Sigmoid colon (tissue), 7 donors: ENCODE measurements around the gene KRTAP16-1. TPM values are rescaled to one million over a fixed set of nuclear protein-coding genes. Genes with fewer than 3 reads are reported as not detected.

Source experiments
- DNase-seq: peaks from one replicate; pipeline ENCODE4 v3.0.0-alpha.2; 2019
- H3K27ac ChIP-seq, 4 donors: fragments of 200-600 bp; sonication (generic); one replicate each; pipeline ENCODE4 v1.5.1; 2016 to 2019; ENCODE audit warnings: mild to moderate bottlenecking in 1 of 4
- H3K27me3 ChIP-seq, 3 donors: fragments of 200-600 bp; sonication (generic); one replicate each; pipeline ENCODE4 v1.5.1; 2019; ENCODE audit warnings: mild to moderate bottlenecking in 1 of 3
- H3K36me3 ChIP-seq, 4 donors: fragments of 200-600 bp; sonication (generic); one replicate each; pipeline ENCODE4 v1.5.1; 2016 to 2019
- H3K4me1 ChIP-seq, 4 donors: fragments of 200-600 bp; sonication (generic); one replicate each; pipeline ENCODE4 v1.5.1; 2017 to 2019
- H3K4me3 ChIP-seq, 4 donors: fragments of 200-600 bp; sonication (generic); one replicate each; pipeline ENCODE4 v1.5.1; 2017 to 2019; ENCODE audit warnings: mild to moderate bottlenecking in 2 of 4, moderate library complexity in 1 of 4
- H3K9me3 ChIP-seq, 4 donors: fragments of 200-600 bp in 3 of 4; sonication (generic) in 3 of 4; one replicate each; pipeline versions ENCODE4 v1.5.1 to v1.6.1; 2013 to 2019
- EP300 ChIP-seq, 4 donors: sonication (generic); formaldehyde crosslinking; IDR thresholded peaks; one replicate each; pipeline ENCODE4 v1.6.1; 2017; ENCODE audit warnings: antibody characterized with exemption in 4 of 4
- POLR2A ChIP-seq, 2 donors: fragments of 450-650 bp; IDR thresholded peaks; one replicate each; pipeline ENCODE4 v1.6.1; 2016; ENCODE audit warnings: antibody characterized with exemption in 2 of 2, mild to moderate bottlenecking in 2 of 2, moderate library complexity in 2 of 2
- POLR2AphosphoS5 ChIP-seq, 4 donors: sonication (generic); formaldehyde crosslinking; IDR thresholded peaks; one replicate each; pipeline ENCODE4 v1.6.1; 2017; ENCODE audit warnings: antibody characterized with exemption in 4 of 4
- WGBS, 2 donors: extraction: QIAGEN DNeasy Blood & Tissue Kit; methylation state at CpG; one replicate each; pipeline ENCODE4 v1.1.7; 2013; 5-methylcytosine and 5-hydroxymethylcytosine counted together
- intact Hi-C: fragments of 100-400 bp; cut with DNase I; formaldehyde crosslinking; loops from one replicate; pipeline ENCODE4 v1.15.1; 2023
- polyA plus RNA-seq, 3 donors: library from polyadenylated mRNA; stranded (reverse); fragments of 200-250 nt; gene quantifications; one replicate each; pipeline ENCODE4 v1.2.3, GENCODE V29; 2013
- total RNA-seq, 4 donors: library from RNA; depleted of rRNA; stranded (reverse); fragments of >200 nt; gene quantifications; one replicate each; pipeline ENCODE4 v1.1.0, GENCODE V29; 2016
- TF ChIP-seq, protein P1 (sequence below), 4 experiments: fragments of 450-650 bp in 3 of 4; fragments of 200-600 bp in 1 of 4; IDR thresholded peaks; one replicate each; pipeline ENCODE4 v1.5.1; 2016 to 2019; ENCODE audit warnings: antibody characterized with exemption in 4 of 4, mild to moderate bottlenecking in 3 of 4, moderate library complexity in 2 of 4
- donor health status: healthy with polysubstance abuse.
- donor health status: Bipolar disorder and iron deficiency.
- donor health status: healthy.

The KRTAP16-1 gene
- total and polyA plus RNA-seq, 7 donors, result not detected

DNA sequence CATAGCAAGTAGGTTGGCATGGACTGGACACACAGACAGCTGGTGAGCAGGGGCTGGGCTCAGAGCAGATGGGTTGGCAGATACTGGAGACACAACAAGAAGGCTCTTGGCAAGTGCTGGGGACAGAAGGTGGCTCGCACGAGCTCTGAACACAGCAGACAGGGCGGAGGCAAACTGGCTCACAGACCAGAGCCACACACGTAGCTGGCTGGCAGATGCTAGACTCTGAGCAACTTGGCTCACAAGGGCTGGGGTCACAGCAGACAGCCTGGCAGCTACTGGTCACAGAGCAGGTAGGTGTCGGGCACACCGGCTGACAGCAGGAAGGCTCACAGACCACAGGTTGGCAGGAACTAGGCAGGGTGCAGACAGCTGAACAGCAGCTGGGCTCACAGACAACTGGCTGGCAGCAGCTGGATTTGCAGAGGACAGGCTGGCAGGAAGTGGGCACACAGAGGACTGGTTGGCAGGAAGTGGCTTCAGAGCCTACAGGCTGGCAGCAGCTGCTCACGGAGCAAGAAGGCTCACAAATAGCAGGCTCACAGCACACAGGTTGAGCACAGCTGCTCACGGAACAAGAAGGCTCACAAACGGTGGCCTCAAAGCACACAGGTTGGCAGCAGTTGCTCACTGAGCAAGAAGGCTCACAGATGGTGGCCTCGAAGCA is 725 bp downstream of the KRTAP16-1 start:
- WGBS, 2 donors, result 34 to 52% methylated on average over 10 of the region's 10 CpGs
- no peak overlapping the region for H3K27ac ChIP-seq
- intact Hi-C loops, result no loop called here
- TF ChIP-seq, protein P1, sequence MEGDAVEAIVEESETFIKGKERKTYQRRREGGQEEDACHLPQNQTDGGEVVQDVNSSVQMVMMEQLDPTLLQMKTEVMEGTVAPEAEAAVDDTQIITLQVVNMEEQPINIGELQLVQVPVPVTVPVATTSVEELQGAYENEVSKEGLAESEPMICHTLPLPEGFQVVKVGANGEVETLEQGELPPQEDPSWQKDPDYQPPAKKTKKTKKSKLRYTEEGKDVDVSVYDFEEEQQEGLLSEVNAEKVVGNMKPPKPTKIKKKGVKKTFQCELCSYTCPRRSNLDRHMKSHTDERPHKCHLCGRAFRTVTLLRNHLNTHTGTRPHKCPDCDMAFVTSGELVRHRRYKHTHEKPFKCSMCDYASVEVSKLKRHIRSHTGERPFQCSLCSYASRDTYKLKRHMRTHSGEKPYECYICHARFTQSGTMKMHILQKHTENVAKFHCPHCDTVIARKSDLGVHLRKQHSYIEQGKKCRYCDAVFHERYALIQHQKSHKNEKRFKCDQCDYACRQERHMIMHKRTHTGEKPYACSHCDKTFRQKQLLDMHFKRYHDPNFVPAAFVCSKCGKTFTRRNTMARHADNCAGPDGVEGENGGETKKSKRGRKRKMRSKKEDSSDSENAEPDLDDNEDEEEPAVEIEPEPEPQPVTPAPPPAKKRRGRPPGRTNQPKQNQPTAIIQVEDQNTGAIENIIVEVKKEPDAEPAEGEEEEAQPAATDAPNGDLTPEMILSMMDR (IDR thresholded peaks at IDR 0.05), result no peak
- TF ChIP-seq POLR2A (IDR thresholded peaks at IDR 0.05), result no peak
- TF ChIP-seq EP300 (IDR thresholded peaks at IDR 0.05), result no peak
- no peak for TF ChIP-seq POLR2AphosphoS5 (IDR thresholded peaks at IDR 0.05)
- no peaks in the 10 kb centered on the region for H3K4me1 ChIP-seq
- no peaks in the 10 kb centered on the region for H3K27me3 ChIP-seq
- H3K9me3 ChIP-seq, result no peaks in the 10 kb centered on the region
- no peak overlapping the region for H3K4me3 ChIP-seq
- no peak for DNase-seq
- no peaks in the 10 kb centered on the region for H3K36me3 ChIP-seq

- Histone ChIP-seq H3K36me3 (no peaks in the 10 kb centered on the region), H3K27me3 (no peaks in the 10 kb centered on the region), H3K4me1 (peaks cover 0 to 3% (median 0%) of the 10 kb centered on the region in 4 donors), H3K27ac (no peak overlapping the region), H3K9me3 (no peaks in the 10 kb centered on the region), H3K4me3 (no peak overlapping the region)
- no peak for DNase-seq
- TF ChIP-seq POLR2AphosphoS5 (IDR thresholded peaks at IDR 0.05) (no peak), POLR2A (IDR thresholded peaks at IDR 0.05) (no peak), EP300 (IDR thresholded peaks at IDR 0.05) (no peak)
- TF ChIP-seq, protein P1 (IDR thresholded peaks at IDR 0.05), result no peak
- intact Hi-C loops, result no loop called here
- 87% methylated on average over 9 of the region's 9 CpGs for WGBS, 2 donors
These were observed 1.5 kb downstream of the KRTAP16-1 start for GRCh38 chr17:41307647-41308046.

- no peaks in the 10 kb centered on the region for H3K36me3 ChIP-seq
- no peak overlapping the region for H3K4me3 ChIP-seq
- no peak overlapping the region for H3K27ac ChIP-seq
- H3K27me3 ChIP-seq, result no peaks in the 10 kb centered on the region
- intact Hi-C loops, result no loop called here
- peaks cover 0 to 9% (median 0%) of the 10 kb centered on the region in 4 donors for H3K4me1 ChIP-seq
- no peak for DNase-seq
- no peak for TF ChIP-seq POLR2A (IDR thresholded peaks at IDR 0.05)
- TF ChIP-seq, protein P1 (IDR thresholded peaks at IDR 0.05), result no peak
- 83 to 86% methylated on average over 12 of the region's 12 CpGs for WGBS, 2 donors
- no peaks in the 10 kb centered on the region for H3K9me3 ChIP-seq
These were observed 5.0 kb downstream of the KRTAP16-1 start for GRCh38 chr17:41304091-41304490.

DNA sequence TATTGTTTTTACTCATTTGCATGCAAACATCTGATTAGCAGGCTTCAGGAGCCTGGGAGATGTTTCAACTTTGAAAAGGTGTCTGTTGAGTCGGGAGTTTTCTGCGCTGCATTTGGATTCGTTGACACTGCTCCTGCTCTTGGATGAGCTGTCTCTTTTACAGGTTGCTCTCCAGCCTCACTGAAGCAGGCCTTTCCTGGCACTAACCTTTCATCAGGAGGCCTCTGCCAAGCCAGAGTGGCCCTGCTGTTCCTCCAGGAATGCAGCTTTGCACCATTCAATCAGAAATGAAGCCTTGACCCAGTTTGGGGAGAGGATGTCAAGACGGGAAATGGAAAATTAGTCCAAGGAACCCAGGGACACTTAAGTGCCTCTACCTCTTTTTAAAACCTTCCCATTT is 6.1 kb downstream of the KRTAP16-1 start:
- TF ChIP-seq POLR2AphosphoS5 (IDR thresholded peaks at IDR 0.05) (no peak), EP300 (IDR thresholded peaks at IDR 0.05) (no peak), POLR2A (IDR thresholded peaks at IDR 0.05) (no peak)
- TF ChIP-seq, protein P1 (IDR thresholded peaks at IDR 0.05), result no peak
- WGBS, 2 donors, result 91 to 92% methylated on average over 4 of the region's 4 CpGs
- Histone ChIP-seq H3K9me3 (no peaks in the 10 kb centered on the region), H3K27ac (no peak overlapping the region), H3K27me3 (no peaks in the 10 kb centered on the region), H3K36me3 (no peaks in the 10 kb centered on the region), H3K4me1 (peaks cover 0 to 9% (median 0%) of the 10 kb centered on the region in 4 donors), H3K4me3 (no peak overlapping the region)
- DNase-seq, result no peak
- intact Hi-C loops, result no loop called here
